GM23338 (cell line): Measurements from ENCODE around the gene ZHX3. TPM values are rescaled to one million over a fixed set of nuclear protein-coding genes. Genes with fewer than 3 reads are reported as not detected.

Source experiments
- ATAC-seq: fragments of 200-7000 bp; cut with Tn5 transposase; 3 replicates; pipeline ENCODE4 v1.9.1; 2020
- DNase-seq: peaks from one replicate; pipeline ENCODE4 v3.0.0-alpha.2; 2015; ENCODE audit warnings: low spot score
- H2AFZ ChIP-seq: fragments of 200-600 bp; sonication (generic); 2 replicates; pipeline ENCODE4 v1.8.0; 2016; ENCODE audit warnings: antibody characterized with exemption, mild to moderate bottlenecking, moderate library complexity
- H3F3A ChIP-seq: fragments of 200-600 bp; sonication (generic); replicated peaks from 2 replicates; pipeline ENCODE4 v1.8.0; 2017; ENCODE audit warnings: antibody characterized with exemption, mixed run types, low read depth
- H3K27ac ChIP-seq: fragments of 200-600 bp; sonication (generic); 2 replicates; pipeline ENCODE4 v1.6.1; 2016; ENCODE audit warnings: low read depth
- H3K27me3 ChIP-seq: fragments of 200-600 bp; sonication (generic); 2 replicates; pipeline ENCODE4 v1.8.0; 2016; ENCODE audit warnings: mild to moderate bottlenecking, mixed run types, moderate library complexity; ENCODE audit not compliant: insufficient read depth
- H3K36me3 ChIP-seq: fragments of 200-600 bp; sonication (generic); 2 replicates; pipeline ENCODE4 v1.8.0; 2016; ENCODE audit warnings: mild to moderate bottlenecking; ENCODE audit not compliant: insufficient read depth
- H3K4me1 ChIP-seq: fragments of 200-600 bp; sonication (generic); 2 replicates; pipeline ENCODE4 v1.8.0; 2016; ENCODE audit warnings: mild to moderate bottlenecking, moderate library complexity; ENCODE audit not compliant: insufficient read depth
- H3K4me2 ChIP-seq: fragments of 200-600 bp; sonication (generic); 2 replicates; pipeline ENCODE4 v1.7.1; 2017; ENCODE audit warnings: mixed run types
- H3K4me3 ChIP-seq: fragments of 200-600 bp; sonication (generic); 2 replicates; pipeline ENCODE4 v1.6.1; 2016; ENCODE audit warnings: mixed run types
- H3K79me2 ChIP-seq: fragments of 200-600 bp; sonication (generic); replicated peaks from 2 replicates; pipeline ENCODE4 v1.8.0; 2017; ENCODE audit warnings: mild to moderate bottlenecking; ENCODE audit not compliant: insufficient read depth
- H3K9me2 ChIP-seq: fragments of 200-600 bp; sonication (generic); 2 replicates; pipeline ENCODE4 v1.8.0; 2017; ENCODE audit not compliant: insufficient read depth
- H4K20me1 ChIP-seq: fragments of 200-600 bp; sonication (generic); replicated peaks from 2 replicates; pipeline ENCODE4 v1.8.0; 2017; ENCODE audit warnings: mild to moderate bottlenecking; ENCODE audit not compliant: insufficient read depth
- H3K27ac Mint-ChIP-seq: 2 replicates; pipeline ENCODE4 v1.8.0; 2020; ENCODE audit warnings: inconsistent platforms, mild to moderate bottlenecking, moderate library complexity, mixed read lengths
- H3K27me3 Mint-ChIP-seq: 3 replicates; pipeline ENCODE4 v1.8.0; 2022; ENCODE audit warnings: low read depth, mild to moderate bottlenecking, moderate library complexity, mixed read lengths, inconsistent platforms; ENCODE audit not compliant: insufficient read depth, poor library complexity
- H3K36me3 Mint-ChIP-seq: 3 replicates; pipeline ENCODE4 v1.8.0; 2021; ENCODE audit warnings: low read depth, mild to moderate bottlenecking, inconsistent platforms, moderate library complexity, mixed read lengths
- H3K4me1 Mint-ChIP-seq: 3 replicates; pipeline ENCODE4 v1.8.0; 2020; ENCODE audit warnings: mild to moderate bottlenecking, inconsistent platforms, mixed read lengths
- H3K4me3 Mint-ChIP-seq: 3 replicates; pipeline ENCODE4 v1.8.0; 2021; ENCODE audit warnings: moderate library complexity, mild to moderate bottlenecking, inconsistent platforms, mixed read lengths
- H3K9me3 Mint-ChIP-seq: 3 replicates; pipeline ENCODE4 v1.8.0; 2020; ENCODE audit warnings: moderate library complexity, mild to moderate bottlenecking, inconsistent platforms, mixed read lengths
- ETS1 ChIP-seq: IDR thresholded peaks from 2 replicates; pipeline ENCODE4 v1.6.1; 2016; ENCODE audit warnings: antibody characterized with exemption
- EZH2 ChIP-seq: fragments of 200-600 bp; sonication (generic); IDR thresholded peaks from one replicate; pipeline ENCODE4 v1.8.0; 2017; ENCODE audit warnings: antibody characterized with exemption, mild to moderate bottlenecking, low read depth; ENCODE audit not compliant: unreplicated experiment
- EZH2phosphoT487 ChIP-seq: fragments of 200-600 bp; sonication (generic); IDR thresholded peaks from one replicate; pipeline ENCODE4 v1.8.1; 2018; ENCODE audit warnings: antibody characterized with exemption; ENCODE audit not compliant: unreplicated experiment
- JUNB ChIP-seq: IDR thresholded peaks from one replicate; pipeline ENCODE4 v1.6.1; 2016; ENCODE audit warnings: antibody characterized with exemption; ENCODE audit not compliant: unreplicated experiment
- NANOG ChIP-seq: IDR thresholded peaks from 2 replicates; pipeline ENCODE4 v1.6.1; 2016; ENCODE audit warnings: antibody characterized with exemption, borderline replicate concordance
- POLR2AphosphoS5 ChIP-seq: IDR thresholded peaks from 2 replicates; pipeline ENCODE4 v1.6.1; 2016; ENCODE audit warnings: antibody characterized with exemption, low read depth
- STAT1 ChIP-seq: IDR thresholded peaks from one replicate; pipeline ENCODE4 v1.6.1; 2016; ENCODE audit warnings: antibody characterized with exemption; ENCODE audit not compliant: unreplicated experiment
- ZNF114 ChIP-seq: fragments of 250-450 bp; sonication (Bioruptor Pico); IDR thresholded peaks from 2 replicates; pipeline ENCODE4 v1.5.0; 2020; ENCODE audit warnings: mild to moderate bottlenecking, moderate library complexity
- ZNF331 ChIP-seq: fragments of 250-450 bp; sonication (Bioruptor Pico); IDR thresholded peaks from 2 replicates; pipeline ENCODE4 v1.5.0; 2020; ENCODE audit warnings: low read depth, mild to moderate bottlenecking, moderate library complexity
- ZNF462 ChIP-seq: fragments of 250-450 bp; sonication (Bioruptor Pico); IDR thresholded peaks from 2 replicates; pipeline ENCODE4 v1.5.0; 2020; ENCODE audit warnings: mild to moderate bottlenecking, moderate library complexity
- polyA plus RNA-seq: library from polyadenylated mRNA; unstranded; fragments of >200 nt; fragmentation: Nextera tagmentation; extraction: Ambion mirVana; gene quantifications from 2 replicates; pipeline ENCODE4 v1.2.1, GENCODE V29; 2016
- total RNA-seq: library from RNA; depleted of rRNA; stranded (reverse); fragments of >200 nt; shearing (Covaris generic); gene quantifications from 2 replicates; pipeline ENCODE4 v1.2.3, GENCODE V29; 2014
- TF ChIP-seq, protein P1 (sequence below): IDR thresholded peaks from one replicate; pipeline ENCODE4 v1.6.1; 2018; ENCODE audit warnings: antibody characterized with exemption; ENCODE audit not compliant: unreplicated experiment
- TF ChIP-seq, protein P2 (sequence below), 2 experiments: fragments of 200-600 bp in 1 of 2; sonication (generic) in 1 of 2; conservative IDR thresholded peaks; 2 replicates each; pipeline versions ENCODE4 v1.5.1 to v1.6.1; 2016 to 2017; ENCODE audit warnings: antibody characterized with exemption in 2 of 2, low read depth in 2 of 2, mild to moderate bottlenecking in 2 of 2, moderate library complexity in 1 of 2

Gene ZHX3
- total and polyA plus RNA-seq, 2 experiments from 2014 or later, result 1.7 to 2.8 TPM

GRCh38 chr20:41268402-41268801, 49.1 kb downstream of the ZHX3 start (continued):
- TF ChIP-seq, protein P1, sequence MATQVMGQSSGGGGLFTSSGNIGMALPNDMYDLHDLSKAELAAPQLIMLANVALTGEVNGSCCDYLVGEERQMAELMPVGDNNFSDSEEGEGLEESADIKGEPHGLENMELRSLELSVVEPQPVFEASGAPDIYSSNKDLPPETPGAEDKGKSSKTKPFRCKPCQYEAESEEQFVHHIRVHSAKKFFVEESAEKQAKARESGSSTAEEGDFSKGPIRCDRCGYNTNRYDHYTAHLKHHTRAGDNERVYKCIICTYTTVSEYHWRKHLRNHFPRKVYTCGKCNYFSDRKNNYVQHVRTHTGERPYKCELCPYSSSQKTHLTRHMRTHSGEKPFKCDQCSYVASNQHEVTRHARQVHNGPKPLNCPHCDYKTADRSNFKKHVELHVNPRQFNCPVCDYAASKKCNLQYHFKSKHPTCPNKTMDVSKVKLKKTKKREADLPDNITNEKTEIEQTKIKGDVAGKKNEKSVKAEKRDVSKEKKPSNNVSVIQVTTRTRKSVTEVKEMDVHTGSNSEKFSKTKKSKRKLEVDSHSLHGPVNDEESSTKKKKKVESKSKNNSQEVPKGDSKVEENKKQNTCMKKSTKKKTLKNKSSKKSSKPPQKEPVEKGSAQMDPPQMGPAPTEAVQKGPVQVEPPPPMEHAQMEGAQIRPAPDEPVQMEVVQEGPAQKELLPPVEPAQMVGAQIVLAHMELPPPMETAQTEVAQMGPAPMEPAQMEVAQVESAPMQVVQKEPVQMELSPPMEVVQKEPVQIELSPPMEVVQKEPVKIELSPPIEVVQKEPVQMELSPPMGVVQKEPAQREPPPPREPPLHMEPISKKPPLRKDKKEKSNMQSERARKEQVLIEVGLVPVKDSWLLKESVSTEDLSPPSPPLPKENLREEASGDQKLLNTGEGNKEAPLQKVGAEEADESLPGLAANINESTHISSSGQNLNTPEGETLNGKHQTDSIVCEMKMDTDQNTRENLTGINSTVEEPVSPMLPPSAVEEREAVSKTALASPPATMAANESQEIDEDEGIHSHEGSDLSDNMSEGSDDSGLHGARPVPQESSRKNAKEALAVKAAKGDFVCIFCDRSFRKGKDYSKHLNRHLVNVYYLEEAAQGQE, result no peak
- no peak for TF ChIP-seq ZNF114
- no peak for TF ChIP-seq JUNB
- TF ChIP-seq ZNF331 (CRISPR knock-in tag), result no peak
- TF ChIP-seq POLR2AphosphoS5, result no peak
- no peak for TF ChIP-seq EZH2phosphoT487
- no peak for TF ChIP-seq NANOG
- TF ChIP-seq ETS1, result no peak
- TF ChIP-seq, protein P2, sequence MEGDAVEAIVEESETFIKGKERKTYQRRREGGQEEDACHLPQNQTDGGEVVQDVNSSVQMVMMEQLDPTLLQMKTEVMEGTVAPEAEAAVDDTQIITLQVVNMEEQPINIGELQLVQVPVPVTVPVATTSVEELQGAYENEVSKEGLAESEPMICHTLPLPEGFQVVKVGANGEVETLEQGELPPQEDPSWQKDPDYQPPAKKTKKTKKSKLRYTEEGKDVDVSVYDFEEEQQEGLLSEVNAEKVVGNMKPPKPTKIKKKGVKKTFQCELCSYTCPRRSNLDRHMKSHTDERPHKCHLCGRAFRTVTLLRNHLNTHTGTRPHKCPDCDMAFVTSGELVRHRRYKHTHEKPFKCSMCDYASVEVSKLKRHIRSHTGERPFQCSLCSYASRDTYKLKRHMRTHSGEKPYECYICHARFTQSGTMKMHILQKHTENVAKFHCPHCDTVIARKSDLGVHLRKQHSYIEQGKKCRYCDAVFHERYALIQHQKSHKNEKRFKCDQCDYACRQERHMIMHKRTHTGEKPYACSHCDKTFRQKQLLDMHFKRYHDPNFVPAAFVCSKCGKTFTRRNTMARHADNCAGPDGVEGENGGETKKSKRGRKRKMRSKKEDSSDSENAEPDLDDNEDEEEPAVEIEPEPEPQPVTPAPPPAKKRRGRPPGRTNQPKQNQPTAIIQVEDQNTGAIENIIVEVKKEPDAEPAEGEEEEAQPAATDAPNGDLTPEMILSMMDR (conservative IDR thresholded peaks at IDR 0.05; ENCODE audit: low read depth in 2 of 2), result no peak
- no peak for TF ChIP-seq STAT1
- no peak for TF ChIP-seq EZH2

DNA sequence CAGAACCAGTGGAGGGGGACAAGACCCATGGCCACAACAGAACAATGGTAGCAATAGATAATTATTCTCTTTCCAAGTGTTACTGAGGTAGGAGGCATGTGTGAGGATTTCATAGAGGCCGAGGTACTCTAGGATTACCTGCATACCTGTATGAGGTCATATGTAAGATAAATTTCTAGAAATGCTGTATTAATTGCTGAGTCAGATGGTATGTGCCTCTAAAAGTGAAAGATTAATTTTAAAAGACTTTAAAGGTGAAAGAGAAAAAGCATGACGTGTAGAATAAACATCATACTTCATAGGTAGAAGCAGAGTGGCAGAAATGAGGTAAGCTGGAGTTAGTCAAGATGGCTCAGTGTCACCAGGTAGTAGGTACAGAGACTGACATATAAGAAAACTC, 51.6 kb downstream of the ZHX3 start:
- Histone ChIP-seq H3K4me3 (no peak overlapping the region), H3K79me2 (no peaks in the 10 kb centered on the region), H3K27me3 (no peaks in the 10 kb centered on the region), H3K36me3 (no peaks in the 10 kb centered on the region), H3K4me2 (no peak overlapping the region), H3K4me1 (no peaks in the 10 kb centered on the region), H3F3A (no peaks in the 10 kb centered on the region), H3K9me2 (no peaks in the 10 kb centered on the region), H3K27ac (no peak overlapping the region), H4K20me1 (no peaks in the 10 kb centered on the region), H2AFZ (no peak overlapping the region)
- no peak overlapping the region for H3K27ac Mint-ChIP-seq
- DNase-seq (no peak), ATAC-seq (no peak)
- H3K36me3 Mint-ChIP-seq, result no peaks in the 10 kb centered on the region
- no peaks in the 10 kb centered on the region for H3K4me1 Mint-ChIP-seq
- no peak overlapping the region for H3K4me3 Mint-ChIP-seq
- H3K27me3 Mint-ChIP-seq, result no peaks in the 10 kb centered on the region
- no peaks in the 10 kb centered on the region for H3K9me3 Mint-ChIP-seq
- TF ChIP-seq ZNF114 (no peak), POLR2AphosphoS5 (no peak), JUNB (no peak), ETS1 (no peak), EZH2 (no peak), ZNF462 (CRISPR knock-in tag) (no peak)
